Measurements from ENCODE around the gene ASPSCR1. TPM values are rescaled to one million over a fixed set of nuclear protein-coding genes. Genes with fewer than 3 reads are reported as not detected.
A peak's percentile ranks its signal among the peaks of the same experiment; 100 is the strongest.

ASPSCR1 gene
- total and polyA plus RNA-seq, 2 of the 13 experiments (the other 11 are each of a cell fraction or from before 2014, with no cell fraction given), result 274 to 314 TPM

GRCh38 chr17:81977211-81977808 lies at the start of gene ASPSCR1 (continued):
- TF ChIP-seq, protein P1, sequence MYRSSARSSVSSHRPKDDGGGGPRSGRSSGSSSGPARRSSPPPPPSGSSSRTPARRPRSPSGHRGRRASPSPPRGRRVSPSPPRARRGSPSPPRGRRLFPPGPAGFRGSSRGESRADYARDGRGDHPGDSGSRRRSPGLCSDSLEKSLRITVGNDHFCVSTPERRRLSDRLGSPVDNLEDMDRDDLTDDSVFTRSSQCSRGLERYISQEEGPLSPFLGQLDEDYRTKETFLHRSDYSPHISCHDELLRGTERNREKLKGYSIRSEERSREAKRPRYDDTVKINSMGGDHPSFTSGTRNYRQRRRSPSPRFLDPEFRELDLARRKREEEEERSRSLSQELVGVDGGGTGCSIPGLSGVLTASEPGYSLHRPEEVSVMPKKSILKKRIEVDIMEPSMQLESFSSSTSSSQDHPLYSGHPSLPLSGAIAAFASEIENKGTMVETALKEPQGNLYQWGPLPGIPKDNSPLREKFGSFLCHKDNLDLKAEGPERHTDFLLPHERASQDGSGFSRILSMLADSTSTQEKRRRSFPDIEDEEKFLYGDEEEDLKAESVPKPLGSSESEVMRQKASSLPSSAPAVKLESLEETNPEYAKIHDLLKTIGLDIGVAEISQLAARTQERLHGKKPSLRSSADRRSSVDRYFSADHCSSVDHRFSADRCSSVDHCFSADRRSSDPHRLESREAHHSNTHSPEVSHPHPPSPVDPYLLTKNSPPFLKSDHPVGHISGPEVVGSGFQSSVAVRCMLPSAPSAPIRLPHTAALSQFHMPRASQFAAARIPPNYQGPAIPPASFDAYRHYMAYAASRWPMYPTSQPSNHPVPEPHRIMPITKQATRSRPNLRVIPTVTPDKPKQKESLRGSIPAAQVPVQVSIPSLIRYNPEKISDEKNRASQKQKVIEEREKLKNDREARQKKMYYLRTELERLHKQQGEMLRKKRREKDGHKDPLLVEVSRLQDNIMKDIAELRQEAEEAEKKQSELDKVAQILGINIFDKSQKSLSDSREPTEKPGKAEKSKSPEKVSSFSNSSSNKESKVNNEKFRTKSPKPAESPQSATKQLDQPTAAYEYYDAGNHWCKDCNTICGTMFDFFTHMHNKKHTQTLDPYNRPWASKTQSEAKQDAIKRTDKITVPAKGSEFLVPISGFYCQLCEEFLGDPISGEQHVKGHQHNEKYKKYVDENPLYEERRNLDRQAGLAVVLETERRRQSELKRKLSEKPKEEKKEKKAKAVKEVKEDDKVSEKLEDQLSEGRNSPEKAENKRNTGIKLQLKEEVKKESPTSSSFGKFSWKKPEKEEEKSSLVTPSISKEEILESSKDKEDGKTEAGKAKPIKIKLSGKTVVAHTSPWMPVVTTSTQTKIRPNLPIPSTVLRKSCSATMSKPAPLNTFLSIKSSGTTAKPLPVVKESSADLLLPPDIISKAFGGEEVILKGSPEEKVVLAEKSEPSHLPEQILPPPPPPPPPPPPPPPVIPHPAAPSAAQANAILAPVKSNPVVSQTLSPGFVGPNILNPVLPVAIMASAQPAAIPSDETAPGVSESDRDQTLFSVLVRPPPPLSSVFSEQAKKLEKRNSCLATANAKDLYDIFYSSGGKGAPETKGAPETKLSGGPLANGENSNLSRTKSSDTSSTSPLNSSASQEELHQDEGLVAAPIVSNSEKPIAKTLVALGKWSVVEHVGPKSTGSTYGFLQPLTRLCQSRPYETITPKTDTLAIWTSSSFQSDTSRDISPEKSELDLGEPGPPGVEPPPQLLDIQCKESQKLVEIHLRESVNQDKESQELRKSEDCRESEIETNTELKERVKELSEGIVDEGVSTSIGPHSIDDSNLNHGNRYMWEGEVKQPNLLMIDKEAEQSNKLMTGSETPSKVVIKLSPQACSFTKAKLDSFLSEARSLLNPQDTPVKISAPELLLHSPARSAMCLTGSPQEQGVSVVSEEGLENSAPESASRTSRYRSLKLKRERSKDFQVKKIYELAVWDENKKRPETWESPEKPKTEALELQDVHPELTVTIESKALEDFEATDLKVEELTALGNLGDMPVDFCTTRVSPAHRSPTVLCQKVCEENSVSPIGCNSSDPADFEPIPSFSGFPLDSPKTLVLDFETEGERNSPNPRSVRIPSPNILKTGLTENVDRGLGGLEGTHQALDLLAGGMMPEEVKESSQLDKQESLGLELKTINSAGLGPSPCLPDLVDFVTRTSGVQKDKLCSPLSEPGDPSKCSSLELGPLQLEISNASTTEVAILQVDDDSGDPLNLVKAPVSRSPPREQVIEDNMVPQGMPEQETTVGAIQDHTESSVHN (CRISPR knock-in tag; IDR thresholded peaks at IDR 0.05), result no peak
- no peak for TF ChIP-seq ATRX (CRISPR knock-in tag; IDR thresholded peaks at IDR 0.05; ENCODE audit: borderline replicate concordance)
- no peak for TF ChIP-seq CREB3 (CRISPR knock-in tag; IDR thresholded peaks at IDR 0.05)
- peak; percentile 68 to 95 for TF ChIP-seq POLR2A (IDR thresholded peaks at IDR 0.05; ENCODE audit: insufficient read depth in 1 of 2, low read depth in 2 of 2, low read length in 2 of 2)
- TF ChIP-seq NFE2L2 (IDR thresholded peaks at IDR 0.05; ENCODE audit: low read length), result no peak
- TF ChIP-seq ZBTB26 (CRISPR knock-in tag; IDR thresholded peaks at IDR 0.05; ENCODE audit: borderline replicate concordance), result 0 out of 2 replicates have a peak, but pooled peaks have one; percentile 54
- no peak for TF ChIP-seq CBX1 (IDR thresholded peaks at IDR 0.05; ENCODE audit: low read depth)
- TF ChIP-seq ZNF747 (CRISPR knock-in tag; IDR thresholded peaks at IDR 0.05; ENCODE audit: borderline replicate concordance), result peak; percentile 57; the same call in 1 of the 2 replicates
- TF ChIP-seq MED8 (CRISPR knock-in tag; IDR thresholded peaks at IDR 0.05; ENCODE audit: insufficient replicate concordance), result peak; percentile 67
- peak; percentile 80 for TF ChIP-seq SALL2 (CRISPR knock-in tag; IDR thresholded peaks at IDR 0.05)
- no peak for TF ChIP-seq TP53 (CRISPR knock-in tag; conservative IDR thresholded peaks at IDR 0.05)
- TF ChIP-seq ZBTB34 (CRISPR knock-in tag; IDR thresholded peaks at IDR 0.05), result peak; percentile 69; the same call in 1 of the 2 replicates
- TF ChIP-seq NFATC3 (CRISPR knock-in tag; IDR thresholded peaks at IDR 0.05), result no peak
- no peak for TF ChIP-seq HIC2 (CRISPR knock-in tag; IDR thresholded peaks at IDR 0.05; ENCODE audit: low read depth)
- no peak for TF ChIP-seq ZNF44 (CRISPR knock-in tag; IDR thresholded peaks at IDR 0.05)
- TF ChIP-seq ZNF317 (CRISPR knock-in tag; IDR thresholded peaks at IDR 0.05), result peak; percentile 30; the same call in 1 of the 2 replicates
